Measurements from ENCODE around the gene ZNF208. TPM values are rescaled to one million over a fixed set of nuclear protein-coding genes. Genes with fewer than 3 reads are reported as not detected.

ZNF208 gene
- total and polyA plus RNA-seq, 2 of the 13 experiments (the other 11 are each of a cell fraction or from before 2014, with no cell fraction given), result not detected

DNA sequence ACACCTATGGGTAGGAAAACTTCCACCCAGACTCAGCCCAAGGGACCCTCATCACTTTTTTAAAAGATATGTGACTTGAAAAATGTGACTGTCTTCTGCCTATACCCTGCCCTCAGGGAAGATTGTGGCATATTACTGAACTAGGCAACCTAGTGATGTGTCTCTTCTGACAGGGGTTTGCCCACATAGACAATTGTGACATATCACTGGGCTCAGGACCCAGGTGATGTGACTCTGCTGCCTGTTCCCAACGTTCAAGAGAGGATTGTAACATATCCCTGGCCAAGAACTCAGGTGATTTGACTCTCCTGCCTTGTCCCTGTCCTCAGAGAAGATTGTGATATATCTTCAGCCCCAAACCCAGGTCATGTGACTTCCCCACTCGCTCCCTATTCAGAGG lies 88.5 kb downstream of the ZNF208 start (continued):
- TF ChIP-seq MLX (CRISPR knock-in tag; IDR thresholded peaks at IDR 0.05) (no peak), HNF4A (CRISPR knock-in tag; IDR thresholded peaks at IDR 0.05) (no peak), SMAD3 (CRISPR knock-in tag; IDR thresholded peaks at IDR 0.05) (no peak)

DNA sequence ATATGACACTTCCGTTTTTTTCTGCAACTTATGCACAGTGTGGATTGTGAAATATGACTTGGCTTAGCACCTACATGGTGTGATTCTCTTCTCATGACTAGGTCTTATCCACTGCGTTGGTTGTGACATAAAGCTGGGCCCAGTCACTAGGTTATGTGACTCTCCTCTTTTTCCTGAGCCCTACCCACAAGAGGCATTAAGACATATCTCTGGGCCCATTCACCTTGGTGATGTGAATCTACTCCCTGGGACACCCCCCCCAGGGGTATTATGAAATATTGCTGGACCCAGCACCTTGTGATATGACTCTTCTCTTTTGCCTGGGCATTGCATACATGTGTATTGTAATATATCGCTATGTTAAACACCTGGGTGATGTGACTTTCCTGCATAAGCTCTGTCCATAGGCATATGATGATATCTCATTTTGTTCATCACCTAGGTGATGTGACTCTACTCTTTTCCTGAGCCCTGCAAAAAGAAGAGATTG lies 89.0 kb downstream of the ZNF208 start:
- H3K79me2 ChIP-seq (ENCODE audit: insufficient read depth, low read length), result no peaks in the 10 kb centered on the region
- no peak overlapping the region for H3K4me3 ChIP-seq (replicated peaks in 1 of 3; ENCODE audit: insufficient read depth in 1 of 3, low read depth in 2 of 3, low read length in 3 of 3)
- no peak overlapping the region for H2AFZ ChIP-seq (ENCODE audit: low read length)
- no peak for FAIRE-seq
- BruUV-seq (replicated peaks), result no TSS peak
- WGBS (ENCODE audit: low lambda C conversion rate), result 5% methylated on average over 3 of the region's 3 CpGs
- H3K9me3 ChIP-seq (ENCODE audit: low read length), result peaks cover 96% of the 10 kb centered on the region
- no peaks in the 10 kb centered on the region for H3K36me3 ChIP-seq (replicated peaks in 1 of 2; ENCODE audit: control insufficient read depth in 1 of 2, insufficient read depth in 2 of 2, low read length in 2 of 2)
- no peak for ATAC-seq
- no peak overlapping the region for H3K27ac ChIP-seq (ENCODE audit: extremely low read length, insufficient read depth, low read length)
- H3K9ac ChIP-seq (ENCODE audit: insufficient read depth, low read depth, low read length), result no peak overlapping the region
- no peak overlapping the region for H3K4me2 ChIP-seq (ENCODE audit: low read depth, low read length)
- DNase-seq (ENCODE audit: low spot score), result no peak
- in situ Hi-C loops (cut with HindIII; ENCODE audit: extremely low pct_ligation_motif_present, low pct_unique_long_range_greater_than_20kb), result no loop called here
- intact Hi-C loops (cut with micrococcal nuclease; ENCODE audit: unreplicated experiment), result no loop called here
- no peaks in the 10 kb centered on the region for H3K27me3 ChIP-seq (ENCODE audit: control insufficient read depth in 1 of 2, insufficient read depth in 2 of 2, low read length in 2 of 2)
- no peaks in the 10 kb centered on the region for H4K20me1 ChIP-seq (ENCODE audit: insufficient read depth, low read length)
- ChIA-PET POLR2A (no interaction called here), CTCF (ENCODE audit: low intra/inter-chr PET ratio, low total read pairs) (no interaction called here)
- H3K4me1 ChIP-seq (ENCODE audit: insufficient read depth, low read length), result no peaks in the 10 kb centered on the region
- TF ChIP-seq CEBPB (IDR thresholded peaks at IDR 0.05; ENCODE audit: borderline replicate concordance, low read depth, low read length), result peak; percentile 16; the same call in 1 of the 2 replicates
- TF ChIP-seq ZBTB8A (CRISPR knock-in tag; IDR thresholded peaks at IDR 0.05; ENCODE audit: borderline replicate concordance, low read depth), result no peak

GRCh38 chr19:21915411-21915810 lies 95.3 kb downstream of the ZNF208 start:
- no peaks in the 10 kb centered on the region for H4K20me1 ChIP-seq (ENCODE audit: insufficient read depth, low read length)
- no TSS peak for BruUV-seq (replicated peaks)
- no peak overlapping the region for H2AFZ ChIP-seq (ENCODE audit: low read length)
- no peaks in the 10 kb centered on the region for H3K27me3 ChIP-seq (ENCODE audit: control insufficient read depth in 1 of 2, insufficient read depth in 2 of 2, low read length in 2 of 2)
- no peaks in the 10 kb centered on the region for H3K36me3 ChIP-seq (replicated peaks in 1 of 2; ENCODE audit: control insufficient read depth in 1 of 2, insufficient read depth in 2 of 2, low read length in 2 of 2)
- H3K79me2 ChIP-seq (ENCODE audit: insufficient read depth, low read length), result no peaks in the 10 kb centered on the region
- WGBS (ENCODE audit: low lambda C conversion rate), result 0% methylated on average over 1 of the region's 3 CpGs
- H3K9ac ChIP-seq (ENCODE audit: insufficient read depth, low read depth, low read length), result no peak overlapping the region
- no peaks in the 10 kb centered on the region for H3K4me1 ChIP-seq (ENCODE audit: insufficient read depth, low read length)
- H3K4me3 ChIP-seq (replicated peaks in 1 of 3; ENCODE audit: insufficient read depth in 1 of 3, low read depth in 2 of 3, low read length in 3 of 3), result no peak overlapping the region
- no peak overlapping the region for H3K27ac ChIP-seq (ENCODE audit: extremely low read length, insufficient read depth, low read length)
- DNase-seq (ENCODE audit: low spot score) (no peak), FAIRE-seq (no peak), ATAC-seq (no peak)
- POLR2A ChIA-PET, result no interaction called here
- no peak overlapping the region for H3K4me2 ChIP-seq (ENCODE audit: low read depth, low read length)
- CTCF ChIA-PET (ENCODE audit: low intra/inter-chr PET ratio, low total read pairs), result no interaction called here
- H3K9me3 ChIP-seq (ENCODE audit: low read length), result peaks cover 94% of the 10 kb centered on the region
- in situ Hi-C loops (cut with HindIII; ENCODE audit: extremely low pct_ligation_motif_present, low pct_unique_long_range_greater_than_20kb) (no loop called here), intact Hi-C loops (cut with micrococcal nuclease; ENCODE audit: unreplicated experiment) (no loop called here)
- TF ChIP-seq ZNF510 (CRISPR knock-in tag; IDR thresholded peaks at IDR 0.05; ENCODE audit: low read depth) (no peak), DR1 (CRISPR knock-in tag; IDR thresholded peaks at IDR 0.05) (no peak), MXD4 (CRISPR knock-in tag; IDR thresholded peaks at IDR 0.05) (no peak), MTA3 (CRISPR knock-in tag; IDR thresholded peaks at IDR 0.05) (no peak), PHF8 (CRISPR knock-in tag; IDR thresholded peaks at IDR 0.05) (no peak), SCMH1 (CRISPR knock-in tag; IDR thresholded peaks at IDR 0.05; ENCODE audit: borderline replicate concordance) (no peak), XBP1 (CRISPR knock-in tag; IDR thresholded peaks at IDR 0.05) (no peak), NR1H2 (CRISPR knock-in tag; IDR thresholded peaks at IDR 0.05; ENCODE audit: borderline replicate concordance, low read depth) (no peak), GLI4 (CRISPR knock-in tag; IDR thresholded peaks at IDR 0.05; ENCODE audit: borderline replicate concordance) (no peak), ZNF678 (CRISPR knock-in tag; IDR thresholded peaks at IDR 0.05) (no peak)
- TF ChIP-seq, protein P1, sequence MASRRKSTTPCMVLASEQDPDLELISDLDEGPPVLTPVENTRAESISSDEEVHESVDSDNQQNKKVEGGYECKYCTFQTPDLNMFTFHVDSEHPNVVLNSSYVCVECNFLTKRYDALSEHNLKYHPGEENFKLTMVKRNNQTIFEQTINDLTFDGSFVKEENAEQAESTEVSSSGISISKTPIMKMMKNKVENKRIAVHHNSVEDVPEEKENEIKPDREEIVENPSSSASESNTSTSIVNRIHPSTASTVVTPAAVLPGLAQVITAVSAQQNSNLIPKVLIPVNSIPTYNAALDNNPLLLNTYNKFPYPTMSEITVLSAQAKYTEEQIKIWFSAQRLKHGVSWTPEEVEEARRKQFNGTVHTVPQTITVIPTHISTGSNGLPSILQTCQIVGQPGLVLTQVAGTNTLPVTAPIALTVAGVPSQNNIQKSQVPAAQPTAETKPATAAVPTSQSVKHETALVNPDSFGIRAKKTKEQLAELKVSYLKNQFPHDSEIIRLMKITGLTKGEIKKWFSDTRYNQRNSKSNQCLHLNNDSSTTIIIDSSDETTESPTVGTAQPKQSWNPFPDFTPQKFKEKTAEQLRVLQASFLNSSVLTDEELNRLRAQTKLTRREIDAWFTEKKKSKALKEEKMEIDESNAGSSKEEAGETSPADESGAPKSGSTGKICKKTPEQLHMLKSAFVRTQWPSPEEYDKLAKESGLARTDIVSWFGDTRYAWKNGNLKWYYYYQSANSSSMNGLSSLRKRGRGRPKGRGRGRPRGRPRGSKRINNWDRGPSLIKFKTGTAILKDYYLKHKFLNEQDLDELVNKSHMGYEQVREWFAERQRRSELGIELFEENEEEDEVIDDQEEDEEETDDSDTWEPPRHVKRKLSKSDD (CRISPR knock-in tag; IDR thresholded peaks at IDR 0.05; ENCODE audit: low read depth), result no peak

Measured in HepG2 (cell line).